ENCODE measurements around the gene FXYD2.

DNA sequence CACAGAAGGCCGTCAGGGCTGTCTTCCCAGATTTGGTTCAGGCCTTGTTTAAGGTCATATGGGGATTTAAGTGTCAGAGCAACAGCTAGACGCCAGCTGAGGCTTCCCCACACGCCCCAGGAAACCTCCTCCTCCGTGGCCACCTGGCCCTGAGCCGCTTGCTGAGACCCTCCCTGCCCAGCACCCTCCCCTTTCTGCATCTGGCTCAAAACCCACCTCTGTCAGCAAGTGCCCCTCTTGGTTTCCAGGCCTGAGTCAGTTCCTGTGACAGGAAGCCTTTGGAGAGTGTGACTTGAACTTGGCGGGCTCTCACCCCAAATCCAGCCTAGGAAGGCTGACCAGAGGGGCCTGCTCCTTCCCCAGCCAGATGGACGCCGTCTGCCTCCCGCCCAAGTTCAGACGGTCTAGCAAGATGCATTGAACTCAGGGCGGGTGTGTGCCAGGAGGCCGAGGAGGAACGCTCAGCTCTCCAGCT lies 561 bp downstream of the FXYD2 start:
- TF ChIP-seq EZH2 (IDR thresholded peaks at IDR 0.05; ENCODE audit: insufficient read depth, poor library complexity, severe bottlenecking) (no peak), EZH2phosphoT487 (IDR thresholded peaks at IDR 0.05; ENCODE audit: insufficient read depth, low read depth) (no peak)

Measured in GM23248 (cell line).